ENCODE data around the gene FGF1.
A peak's percentile ranks its signal among the peaks of the same experiment; 100 is the strongest.

The FGF1 gene

GRCh38 chr5:142685418-142686209 is at the start of gene FGF1:
Gene FGF1 (minus strand): TSS chr5:142686090. CDS start chr5:142614127, 71,963 bp downstream.
- DNase-seq: peak in 48 of 56 donors; percentile 19 to 79 (median 56)

- DNase-seq: no peak
Measured at GRCh38 chr5:142727735-142728047, 41.8 kb upstream of the FGF1 start.

- DNase-seq: no peak
Measured at GRCh38 chr5:142726188-142726731, 40.4 kb upstream of the FGF1 start.

GRCh38 chr5:142725231-142726187 is 39.6 kb upstream of the FGF1 start:
- no peak for DNase-seq

- no peak for DNase-seq
Measured at GRCh38 chr5:142724821-142725220, 38.9 kb upstream of the FGF1 start.

GRCh38 chr5:142722896-142723295 is 37.0 kb upstream of the FGF1 start:
- peak in 17 of 56 donors; percentile 3 to 45 (median 19) for DNase-seq

GRCh38 chr5:142722146-142722545 is 36.3 kb upstream of the FGF1 start:
- DNase-seq: no peak

GRCh38 chr5:142720641-142721271 is 34.9 kb upstream of the FGF1 start:
- DNase-seq: no peak

GRCh38 chr5:142719836-142720370 is 34.0 kb upstream of the FGF1 start:
- no peak for DNase-seq

GRCh38 chr5:142717582-142718215 is 31.8 kb upstream of the FGF1 start:
- DNase-seq: peak in 16 of 56 donors; percentile 4 to 37 (median 12)

- peak in 51 of 56 donors; percentile 6 to 83 (median 56) for DNase-seq
Measured at GRCh38 chr5:142716963-142717362, 31.1 kb upstream of the FGF1 start.

- no peak for DNase-seq
Measured at GRCh38 chr5:142715291-142715690, 29.4 kb upstream of the FGF1 start.

GRCh38 chr5:142713121-142713706 is 27.3 kb upstream of the FGF1 start:
- DNase-seq: peak in 55 of 56 donors; percentile 38 to 99 (median 81)

GRCh38 chr5:142703153-142703552 is 17.3 kb upstream of the FGF1 start:
- no peak for DNase-seq

- DNase-seq: no peak
Measured at GRCh38 chr5:142701673-142702311, 15.9 kb upstream of the FGF1 start.

- no peak for DNase-seq
Measured at GRCh38 chr5:142700566-142700965, 14.7 kb upstream of the FGF1 start.

GRCh38 chr5:142699184-142699720 is 13.4 kb upstream of the FGF1 start:
- DNase-seq: peak; percentile 23 to 96 (median 74)

GRCh38 chr5:142698447-142699183 is 12.7 kb upstream of the FGF1 start:
- no peak for DNase-seq

Data from amygdala (tissue), 56 donors.